HFF-Myc (cell line): ENCODE data around the gene ACTMAP.
A peak's percentile ranks its signal among the peaks of the same experiment; 100 is the strongest.

Experiments used
- DNase-seq: peaks from one replicate; pipeline ENCODE4 v3.0.0-alpha.2; 2011; ENCODE audit warnings: low read depth; ENCODE audit errors: extremely low read depth
- H3K4me3 ChIP-seq: replicated peaks from 2 replicates; pipeline ENCODE4 v1.5.1; 2011; ENCODE audit warnings: low read depth, mild to moderate bottlenecking, control low read depth, low read length
- CTCF ChIP-seq: IDR thresholded peaks from 2 replicates; pipeline ENCODE4 v1.5.1; 2012; ENCODE audit warnings: mild to moderate bottlenecking, low read depth, low read length, control low read depth; ENCODE audit errors: missing control alignments

ACTMAP gene

DNA sequence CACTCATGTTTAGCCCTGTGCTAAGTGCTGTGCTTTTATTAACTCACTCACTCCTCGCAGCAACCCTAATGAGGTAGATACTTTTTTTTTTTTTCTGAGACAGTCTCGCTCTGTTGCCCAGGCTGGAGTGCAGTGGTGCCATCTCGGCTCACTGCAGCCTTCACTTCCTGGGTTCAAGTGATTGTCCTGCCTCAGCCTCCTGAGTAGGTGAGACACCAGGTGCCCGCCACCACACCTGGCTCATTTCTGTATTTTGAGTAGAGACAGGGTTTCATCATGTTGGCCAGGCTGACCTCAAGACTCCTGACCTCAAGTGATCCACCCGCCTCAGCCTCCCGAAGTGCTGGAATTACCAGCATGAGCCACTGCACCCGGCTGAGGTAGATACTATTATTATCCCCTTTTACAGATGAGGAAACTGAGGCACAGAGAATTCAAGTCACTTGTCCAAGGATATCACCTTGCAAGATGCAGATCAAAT, 30.8 kb downstream of the ACTMAP start:
- H3K4me3 ChIP-seq = peak overlapping the region; percentile 69
- no peak for DNase-seq
- TF ChIP-seq CTCF = no peak

GRCh38 chr19:40718774-40719391, 31.4 kb downstream of the ACTMAP start:
- H3K4me3 ChIP-seq = peak overlapping the region; percentile 69
- no peak for DNase-seq
- TF ChIP-seq CTCF = no peak

DNA sequence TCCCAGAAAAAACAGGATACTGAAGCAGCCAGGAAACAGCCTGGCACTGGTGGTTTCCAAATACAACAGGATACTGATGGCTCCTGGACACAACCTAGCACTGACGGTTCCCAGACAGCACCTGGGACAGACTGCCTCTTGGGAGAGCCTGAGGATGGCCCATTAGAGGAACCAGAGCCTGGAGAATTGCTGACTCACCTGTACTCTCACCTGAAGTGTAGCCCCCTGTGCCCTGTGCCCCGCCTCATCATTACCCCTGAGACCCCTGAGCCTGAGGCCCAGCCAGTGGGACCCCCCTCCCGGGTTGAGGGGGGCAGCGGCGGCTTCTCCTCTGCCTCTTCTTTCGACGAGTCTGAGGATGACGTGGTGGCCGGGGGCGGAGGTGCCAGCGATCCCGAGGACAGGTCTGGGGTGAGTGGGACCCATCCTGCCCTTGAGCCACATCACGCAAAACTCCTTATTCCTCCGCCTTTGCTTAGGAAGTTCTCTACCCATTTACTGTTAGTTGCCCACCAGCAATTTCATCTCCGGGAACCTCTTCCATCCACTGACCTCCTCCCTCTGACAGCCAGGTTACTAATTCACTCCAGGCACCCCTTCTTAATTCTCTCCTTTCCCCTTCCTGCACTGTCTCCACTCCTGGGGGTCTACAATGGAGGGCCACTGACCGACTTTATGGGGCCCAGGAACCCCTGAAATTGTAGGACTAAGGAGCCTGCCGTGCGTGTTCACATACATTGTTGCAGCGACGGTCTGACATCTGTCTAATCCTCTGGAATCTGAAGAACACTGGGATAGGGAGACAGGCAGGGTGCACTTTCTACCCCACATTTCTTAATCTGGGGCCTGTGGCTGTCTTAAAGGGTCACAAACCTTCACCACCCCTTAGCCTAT, 32.1 kb downstream of the ACTMAP start:
- DNase-seq = no peak
- H3K4me3 ChIP-seq = peak overlapping the region; percentile 69
- TF ChIP-seq CTCF = no peak

DNA sequence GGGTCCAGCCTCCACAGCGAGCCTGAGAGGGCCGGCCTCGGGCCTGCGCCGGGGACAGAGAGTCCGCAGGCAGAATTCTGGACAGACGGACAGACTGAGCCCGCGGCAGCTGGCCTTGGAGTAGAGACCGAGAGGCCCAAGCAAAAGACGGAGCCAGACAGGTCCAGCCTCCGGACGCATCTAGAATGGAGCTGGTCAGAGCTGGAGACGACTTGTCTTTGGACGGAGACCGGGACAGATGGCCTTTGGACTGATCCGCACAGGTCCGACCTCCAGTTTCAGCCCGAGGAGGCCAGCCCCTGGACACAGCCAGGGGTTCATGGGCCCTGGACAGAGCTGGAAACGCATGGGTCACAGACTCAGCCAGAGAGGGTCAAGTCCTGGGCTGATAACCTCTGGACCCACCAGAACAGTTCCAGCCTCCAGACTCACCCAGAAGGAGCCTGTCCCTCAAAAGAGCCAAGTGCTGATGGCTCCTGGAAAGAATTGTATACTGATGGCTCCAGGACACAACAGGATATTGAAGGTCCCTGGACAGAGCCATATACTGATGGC, 32.9 kb downstream of the ACTMAP start:
- DNase-seq = no peak
- TF ChIP-seq CTCF = no peak
- H3K4me3 ChIP-seq = peak overlapping the region; percentile 69

- peak; percentile 81 for DNase-seq
- H3K4me3 ChIP-seq = peak within 1 kb of the TSS; percentile 69
- TF ChIP-seq CTCF = no peak
These were observed 33.6 kb downstream of the ACTMAP start, which contains the start of the genes COQ8B and ITPKC for GRCh38 chr19:40716482-40717324. COQ8B (minus strand) TSS chr19:40716886; CDS start chr19:40714632, 2,254 bp downstream. ITPKC (plus strand) TSS chr19:40717112; CDS start chr19:40717136, 24 bp downstream.

GRCh38 chr19:40716031-40716481, 34.2 kb downstream of the ACTMAP start:
- no peak for TF ChIP-seq CTCF
- peak; percentile 93 for DNase-seq
- H3K4me3 ChIP-seq = peak overlapping the region; percentile 69
